Ureter (tissue), 1 donor: ENCODE results near the gene DLEC1. TPM values are rescaled to one million over a fixed set of nuclear protein-coding genes. Genes with fewer than 3 reads are reported as not detected.
A peak's percentile ranks its signal among the peaks of the same experiment; 100 is the strongest.
"Not testable (repeated sequence)": the region's sequence is repeated elsewhere in the genome, so short reads cannot be mapped to it uniquely, and the experiment has no call there.

Experiments
- DNase-seq: peaks from one replicate; pipeline ENCODE4 v3.0.0-alpha.2; 2020; ENCODE audit warnings: low spot score
- total RNA-seq: library from RNA; stranded (reverse); gene quantifications from one replicate; pipeline ENCODE4 v1.2.4, GENCODE V29; 2023
- donor health status: DM: yes; HTN: yes; CAD: no.

Gene DLEC1
- total RNA-seq, 1 donor from 2014 or later = 5.6 TPM

- DNase-seq = no peak
Measured at GRCh38 chr3:38017445-38018295, 21.3 kb upstream of the DLEC1 start.

GRCh38 chr3:38018296-38019266 lies 20.4 kb upstream of the DLEC1 start:
- DNase-seq = no peak

GRCh38 chr3:38019658-38020341 lies 19.2 kb upstream of the DLEC1 start:
- DNase-seq = no peak

GRCh38 chr3:38020342-38020726 lies 18.7 kb upstream of the DLEC1 start:
- no peak for DNase-seq

GRCh38 chr3:38021196-38021595 lies 17.8 kb upstream of the DLEC1 start:
- DNase-seq = no peak

GRCh38 chr3:38022301-38022700 lies 16.7 kb upstream of the DLEC1 start:
- no peak for DNase-seq

- DNase-seq = no peak
Measured at GRCh38 chr3:38022896-38023709, 15.9 kb upstream of the DLEC1 start.

GRCh38 chr3:38026856-38027255 lies 12.2 kb upstream of the DLEC1 start:
- DNase-seq = no peak

GRCh38 chr3:38027466-38028465 lies 11.2 kb upstream of the DLEC1 start:
- DNase-seq = no peak

GRCh38 chr3:38028621-38029361 lies 10.2 kb upstream of the DLEC1 start:
- DNase-seq = no peak

- DNase-seq = peak; percentile 89
Measured at GRCh38 chr3:38029400-38030125, 9.4 kb upstream of the DLEC1 start, which contains the start of gene PLCD1. Gene PLCD1 (minus strand): TSS chr3:38029642. CDS start chr3:38029539, 103 bp downstream.

GRCh38 chr3:38030126-38031021 lies 8.6 kb upstream of the DLEC1 start:
- peak; percentile 79 for DNase-seq

- DNase-seq = peak; percentile 80
Measured at GRCh38 chr3:38031022-38031994, 7.7 kb upstream of the DLEC1 start.

GRCh38 chr3:38032328-38032865 lies 6.6 kb upstream of the DLEC1 start:
- no peak for DNase-seq

GRCh38 chr3:38033586-38033985 lies 5.4 kb upstream of the DLEC1 start:
- not testable (repeated sequence) for DNase-seq

GRCh38 chr3:38034335-38034734 lies 4.7 kb upstream of the DLEC1 start:
- DNase-seq = not testable (repeated sequence)
